Tongue (tissue), 2 donors: Measurements from ENCODE around the gene MICOS13. TPM values are rescaled to one million over a fixed set of nuclear protein-coding genes. Genes with fewer than 3 reads are reported as not detected.
"Not testable (repeated sequence)": the region's sequence is repeated elsewhere in the genome, so short reads cannot be mapped to it uniquely, and the experiment has no call there.

ENCODE experiments used
- DNase-seq: peaks from one replicate; pipeline ENCODE4 v3.0.0-alpha.2; 2015
- total RNA-seq: library from RNA; depleted of rRNA; stranded (reverse); fragments of >200 nt; gene quantifications from one replicate; pipeline ENCODE4 v1.2.3, GENCODE V29; 2014

The MICOS13 gene
- total RNA-seq, result 49.1 TPM

- peak; percentile 100 for DNase-seq
These were observed at the start of gene MICOS13, which contains the start of gene HSD11B1L for GRCh38 chr19:5680437-5681368. TSS of gene MICOS13 (minus strand) at chr19:5680516. CDS start at chr19:5680486, 30 bp downstream. TSS of gene HSD11B1L (plus strand) at chr19:5681027. CDS start at chr19:5684833, 3,806 bp downstream.

- DNase-seq, result no peak
These were observed 47.2 kb upstream of the MICOS13 start for GRCh38 chr19:5727453-5728050.

GRCh38 chr19:5719961-5720790 lies 39.9 kb upstream of the MICOS13 start, which contains the start of the genes CATSPERD and LONP1:
TSS of gene CATSPERD (plus strand) at chr19:5720637. CDS start at chr19:5720738, 101 bp downstream.
TSS of gene LONP1 (minus strand) at chr19:5720146. CDS start at chr19:5720132, 14 bp downstream.
- DNase-seq, result peak; percentile 100

- no peak for DNase-seq
These were observed 39.1 kb upstream of the MICOS13 start for GRCh38 chr19:5719274-5719960.

GRCh38 chr19:5718579-5719273 lies 38.4 kb upstream of the MICOS13 start:
- DNase-seq, result no peak

- DNase-seq, result no peak
These were observed 37.8 kb upstream of the MICOS13 start for GRCh38 chr19:5718037-5718578.

- no peak for DNase-seq
These were observed 37.1 kb upstream of the MICOS13 start for GRCh38 chr19:5717215-5717935.

GRCh38 chr19:5714816-5715215 lies 34.5 kb upstream of the MICOS13 start:
- no peak for DNase-seq

- DNase-seq, result no peak
These were observed 32.9 kb upstream of the MICOS13 start for GRCh38 chr19:5713228-5713627.

GRCh38 chr19:5711713-5712161 lies 31.4 kb upstream of the MICOS13 start:
- DNase-seq, result no peak

- no peak for DNase-seq
These were observed 30.7 kb upstream of the MICOS13 start for GRCh38 chr19:5711025-5711424.

- DNase-seq, result no peak
These were observed 27.6 kb upstream of the MICOS13 start for GRCh38 chr19:5707576-5708575.

- DNase-seq, result no peak
These were observed 26.7 kb upstream of the MICOS13 start for GRCh38 chr19:5706876-5707573.

- DNase-seq, result no peak
These were observed 25.2 kb upstream of the MICOS13 start for GRCh38 chr19:5705552-5705951.

GRCh38 chr19:5703819-5704818 lies 23.8 kb upstream of the MICOS13 start:
- DNase-seq, result no peak

- not testable (repeated sequence) for DNase-seq
These were observed 21.7 kb upstream of the MICOS13 start for GRCh38 chr19:5702053-5702410.
